Gastrocnemius medialis (tissue), 4 donors: Measurements from ENCODE around the gene CNGB1. TPM values are rescaled to one million over a fixed set of nuclear protein-coding genes. Genes with fewer than 3 reads are reported as not detected.

Experiments
- ATAC-seq, 2 donors: fragments of 150-250 bp; one replicate each; pipeline ENCODE4 v1.9.1; 2016
- DNase-seq, 2 donors: peaks; one replicate each; pipeline ENCODE4 v3.0.0-alpha.2; 2019
- H3K27ac ChIP-seq, 4 donors: fragments of 200-600 bp; sonication (generic); 1 replicate in 1 of 4; 2 replicates in 3 of 4; pipeline ENCODE4 v1.5.1; 2016 to 2018; ENCODE audit warnings: mild to moderate bottlenecking in 2 of 4, moderate library complexity in 1 of 4
- H3K27me3 ChIP-seq, 3 donors: fragments of 200-600 bp; sonication (generic) in 2 of 3; 1 replicate in 1 of 3; 2 replicates in 2 of 3; pipeline versions ENCODE4 v1.5.1 to v1.6.0; 2016 to 2019; ENCODE audit warnings: mild to moderate bottlenecking in 1 of 3, moderate library complexity in 1 of 3
- H3K36me3 ChIP-seq, 2 donors: fragments of 200-600 bp; sonication (generic) in 1 of 2; one replicate each; pipeline ENCODE4 v1.5.1; 2017 to 2018
- H3K4me1 ChIP-seq, 2 donors: fragments of 200-600 bp; sonication (generic) in 1 of 2; one replicate each; pipeline ENCODE4 v1.5.1; 2016 to 2017; ENCODE audit warnings: mild to moderate bottlenecking in 2 of 2
- H3K4me3 ChIP-seq, 4 donors: fragments of 200-600 bp; sonication (generic) in 3 of 4; 1 replicate in 1 of 4; 2 replicates in 3 of 4; pipeline ENCODE4 v1.5.1; 2016 to 2019; ENCODE audit warnings: mild to moderate bottlenecking in 2 of 4
- H3K9me3 ChIP-seq, 3 donors: fragments of 200-600 bp; sonication (generic) in 2 of 3; 1 replicate in 1 of 3; 2 replicates in 2 of 3; pipeline ENCODE4 v1.5.1; 2016 to 2019
- CTCF ChIP-seq, 5 experiments: fragments of 450-650 bp in 3 of 5; fragments of 200-600 bp in 2 of 5; sonication (generic) in 2 of 5; IDR thresholded peaks in 4 of 5; conservative IDR thresholded peaks in 1 of 5; 1 replicate in 4 of 5; 2 replicates in 1 of 5; pipeline ENCODE4 v1.5.1; 2016 to 2019; ENCODE audit warnings: antibody characterized with exemption in 5 of 5, mild to moderate bottlenecking in 3 of 5, moderate library complexity in 3 of 5
- POLR2A ChIP-seq, 2 donors: fragments of 450-650 bp; IDR thresholded peaks; one replicate each; pipeline ENCODE4 v1.6.1; 2017; ENCODE audit warnings: antibody characterized with exemption in 2 of 2, mild to moderate bottlenecking in 2 of 2, moderate library complexity in 2 of 2
- in situ Hi-C, 4 donors: fragments of 200-750 bp; cut with MboI; loops; one replicate each; pipeline versions ENCODE4 v1.15.0 to v1.8.0; 2017; ENCODE audit warnings: low sequenced_read_pairs in 4 of 4
- intact Hi-C: fragments of 100-400 bp; cut with DNase I; formaldehyde crosslinking; loops from one replicate; pipeline ENCODE4 v1.15.1; 2023; ENCODE audit warnings: low total_unique reads
- total RNA-seq, 4 donors: library from RNA; depleted of rRNA; stranded (reverse); fragments of >200 nt; gene quantifications; one replicate each; pipeline versions ENCODE4 v1.1.0 to v1.2.3, GENCODE V29; 2016

The CNGB1 gene
- not detected for total RNA-seq

DNA sequence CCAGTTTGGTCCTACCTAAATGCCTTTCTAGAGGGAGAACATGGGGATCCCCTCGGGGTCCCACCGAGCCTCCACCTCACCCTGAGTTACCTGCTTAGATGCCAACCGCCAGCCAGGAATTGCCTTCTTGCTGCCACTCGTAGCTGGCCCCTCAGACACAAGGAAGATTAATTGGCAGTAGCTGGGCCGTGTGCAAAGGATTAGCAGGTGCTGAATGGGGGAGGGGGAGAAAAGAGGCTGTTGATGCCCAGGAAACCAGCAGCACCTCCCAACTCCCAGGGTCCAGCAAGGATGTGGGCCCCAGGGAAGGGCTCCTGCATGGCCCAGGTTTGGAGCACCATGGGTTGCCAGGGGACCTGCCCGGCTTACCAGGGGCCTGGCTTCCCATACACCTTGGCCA, at the start of gene CNGB1:
TSS of gene CNGB1 (minus strand) at position 159 of the 400 bp plus-strand sequence. CDS start 3,842 bp downstream, outside the sequence.
- Histone ChIP-seq H3K4me3 (no peak within 1 kb of the TSS), H3K9me3 (no peaks in the 10 kb centered on the region), H3K36me3 (no peaks in the 10 kb centered on the region), H3K27me3 (peaks cover 0 to 3% (median 0%) of the 10 kb centered on the region in 3 donors), H3K4me1 (no peaks in the 10 kb centered on the region), H3K27ac (no peak within 1 kb of the TSS)
- ATAC-seq (no peak), DNase-seq (no peak)
- TF ChIP-seq POLR2A (IDR thresholded peaks at IDR 0.05) (no peak), CTCF (IDR thresholded peaks at IDR 0.05 in 4 of 5, conservative IDR thresholded peaks at IDR 0.05 in 1 of 5) (no peak)
- in situ Hi-C loops (no loop called here), intact Hi-C loops (no loop called here)

DNA sequence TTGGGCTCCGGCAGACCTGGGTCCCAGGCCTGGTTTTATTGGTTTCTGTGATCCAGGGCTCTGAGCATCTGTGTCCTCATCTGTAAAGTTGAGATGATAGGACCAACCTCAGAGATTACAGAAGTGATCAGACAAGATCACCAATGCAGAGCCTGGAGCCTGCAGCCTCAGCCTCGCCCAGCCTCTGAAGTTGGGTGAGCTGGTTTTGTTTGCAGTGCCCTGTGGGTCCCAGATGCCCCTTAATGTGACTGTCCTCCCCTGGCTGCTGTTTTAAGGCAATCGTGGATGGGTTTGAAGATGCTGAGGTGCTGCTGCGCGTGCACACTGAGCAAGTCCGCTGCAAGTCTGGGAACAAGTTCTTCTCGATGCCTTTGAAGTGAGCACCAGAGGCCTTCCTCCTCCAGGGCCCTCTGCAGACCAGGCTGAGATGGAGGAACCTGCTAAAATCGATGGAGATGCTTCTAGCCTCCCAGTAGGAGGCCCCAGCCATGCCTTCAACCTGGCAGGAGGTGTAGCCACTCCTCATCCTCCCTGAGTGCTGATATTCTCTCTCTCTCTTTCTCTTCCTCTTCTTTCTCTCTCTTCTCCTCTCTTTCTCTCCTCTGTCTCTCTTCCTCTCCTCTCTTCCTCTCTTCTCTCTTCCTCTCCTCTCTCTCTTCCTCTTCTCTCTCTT, 49.1 kb upstream of the CNGB1 start:
- no peak for DNase-seq
- Histone ChIP-seq H3K9me3 (no peaks in the 10 kb centered on the region), H3K4me1 (peaks cover 5 to 18% of the 10 kb centered on the region in 2 donors), H3K4me3 (no peak overlapping the region), H3K27ac (no peak overlapping the region), H3K27me3 (no peaks in the 10 kb centered on the region), H3K36me3 (peaks cover 0 to 12% of the 10 kb centered on the region in 2 donors)
- intact Hi-C loops (loop anchor here (2.0 to 5.0 kb wide), 2 partner anchors 107 to 177 kb away; partner anchors contain the start of gene CSNK2A2), in situ Hi-C loops (loop anchor here (5.0 to 25.0 kb wide), 6 partner anchors 102 to 283 kb away; partner anchors contain the start of genes CFAP20 (in 3 of the 4) and KATNB1 (in 1 of the 4))
- no peak for TF ChIP-seq POLR2A (IDR thresholded peaks at IDR 0.05)
- no peak for TF ChIP-seq CTCF (IDR thresholded peaks at IDR 0.05 in 4 of 5, conservative IDR thresholded peaks at IDR 0.05 in 1 of 5)
- ATAC-seq = no peak

- ATAC-seq (no peak), DNase-seq (no peak)
- Histone ChIP-seq H3K36me3 (peaks cover 0 to 12% of the 10 kb centered on the region in 2 donors), H3K27ac (no peak overlapping the region), H3K4me1 (peaks cover 0 to 16% of the 10 kb centered on the region in 2 donors), H3K27me3 (no peaks in the 10 kb centered on the region), H3K9me3 (no peaks in the 10 kb centered on the region), H3K4me3 (no peak overlapping the region)
- no peak for TF ChIP-seq CTCF (IDR thresholded peaks at IDR 0.05 in 4 of 5, conservative IDR thresholded peaks at IDR 0.05 in 1 of 5)
- no peak for TF ChIP-seq POLR2A (IDR thresholded peaks at IDR 0.05)
- intact Hi-C loops = no loop called here
- in situ Hi-C loops = loop anchor here in 2 of 4 donors (10.0 to 25.0 kb wide), 3 partner anchors 124 to 282 kb away; partner anchors contain the start of gene KATNB1 (in 1 of the 2)
These were observed 47.9 kb upstream of the CNGB1 start for GRCh38 chr16:58018803-58019202.

DNA sequence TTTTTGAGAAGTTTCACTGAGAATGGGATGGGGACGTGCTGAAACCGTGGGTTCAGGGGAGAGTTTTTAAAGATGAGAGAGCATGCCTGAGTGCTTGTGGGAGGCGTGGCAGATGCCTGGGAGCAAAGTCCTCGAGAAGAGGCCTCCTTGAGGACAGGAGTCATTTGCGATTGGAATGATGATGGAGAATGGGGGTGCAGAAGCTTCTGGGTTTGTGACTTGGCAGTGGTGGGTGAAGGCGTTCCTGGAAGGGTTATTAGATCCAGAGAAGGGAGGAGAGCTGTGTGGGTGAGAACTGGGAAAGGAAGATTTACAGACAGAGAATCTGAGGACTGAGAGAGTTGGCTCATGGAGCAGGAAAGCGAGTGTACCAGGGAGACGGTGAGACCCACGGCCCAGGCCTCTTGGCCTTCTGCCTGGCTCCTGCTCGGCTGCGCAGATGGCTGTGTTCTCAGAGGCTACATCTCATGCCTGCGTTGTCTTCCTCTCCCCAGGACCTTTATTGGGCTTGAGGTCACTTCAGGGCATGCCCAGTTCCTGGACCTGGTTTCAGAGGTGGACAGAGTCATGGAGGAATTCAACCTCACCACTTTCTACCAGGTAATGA, 46.0 kb upstream of the CNGB1 start:
- H3K27me3 ChIP-seq = no peaks in the 10 kb centered on the region
- peaks cover 0 to 24% of the 10 kb centered on the region in 2 donors for H3K36me3 ChIP-seq
- ATAC-seq (no peak), DNase-seq (no peak)
- intact Hi-C loops = no loop called here
- in situ Hi-C loops = loop anchor here in 2 of 4 donors (10.0 to 25.0 kb wide), 3 partner anchors 122 to 280 kb away; partner anchors contain the start of gene KATNB1 (in 1 of the 2)
- no peak overlapping the region for H3K27ac ChIP-seq
- TF ChIP-seq CTCF (IDR thresholded peaks at IDR 0.05 in 4 of 5, conservative IDR thresholded peaks at IDR 0.05 in 1 of 5) = no peak
- no peak for TF ChIP-seq POLR2A (IDR thresholded peaks at IDR 0.05)
- H3K4me3 ChIP-seq = no peak overlapping the region
- no peaks in the 10 kb centered on the region for H3K9me3 ChIP-seq
- no peaks in the 10 kb centered on the region for H3K4me1 ChIP-seq
